Upper lobe of left lung (tissue), 4 donors: ENCODE data around the gene TBC1D24.

Experiments
- EP300 ChIP-seq, 4 donors: sonication (generic); formaldehyde crosslinking; IDR thresholded peaks; one replicate each; pipeline ENCODE4 v1.5.1; 2017; ENCODE audit warnings: antibody characterized with exemption in 4 of 4, control low read depth in 2 of 4
- POLR2A ChIP-seq, 4 donors: fragments of 450-650 bp; IDR thresholded peaks; one replicate each; pipeline ENCODE4 v1.5.1; 2016 to 2017; ENCODE audit warnings: antibody characterized with exemption in 4 of 4, mild to moderate bottlenecking in 2 of 4
- POLR2AphosphoS5 ChIP-seq, 2 donors: sonication (generic); formaldehyde crosslinking; IDR thresholded peaks; one replicate each; pipeline ENCODE4 v1.5.1; 2017; ENCODE audit warnings: antibody characterized with exemption in 2 of 2
- TF ChIP-seq, protein P1 (sequence below), 6 experiments: fragments of 450-650 bp in 4 of 6; fragments of 200-600 bp in 2 of 6; sonication (generic) in 2 of 6; IDR thresholded peaks; one replicate each; pipeline ENCODE4 v1.5.1; 2016 to 2019; ENCODE audit warnings: antibody characterized with exemption in 6 of 6

DNA sequence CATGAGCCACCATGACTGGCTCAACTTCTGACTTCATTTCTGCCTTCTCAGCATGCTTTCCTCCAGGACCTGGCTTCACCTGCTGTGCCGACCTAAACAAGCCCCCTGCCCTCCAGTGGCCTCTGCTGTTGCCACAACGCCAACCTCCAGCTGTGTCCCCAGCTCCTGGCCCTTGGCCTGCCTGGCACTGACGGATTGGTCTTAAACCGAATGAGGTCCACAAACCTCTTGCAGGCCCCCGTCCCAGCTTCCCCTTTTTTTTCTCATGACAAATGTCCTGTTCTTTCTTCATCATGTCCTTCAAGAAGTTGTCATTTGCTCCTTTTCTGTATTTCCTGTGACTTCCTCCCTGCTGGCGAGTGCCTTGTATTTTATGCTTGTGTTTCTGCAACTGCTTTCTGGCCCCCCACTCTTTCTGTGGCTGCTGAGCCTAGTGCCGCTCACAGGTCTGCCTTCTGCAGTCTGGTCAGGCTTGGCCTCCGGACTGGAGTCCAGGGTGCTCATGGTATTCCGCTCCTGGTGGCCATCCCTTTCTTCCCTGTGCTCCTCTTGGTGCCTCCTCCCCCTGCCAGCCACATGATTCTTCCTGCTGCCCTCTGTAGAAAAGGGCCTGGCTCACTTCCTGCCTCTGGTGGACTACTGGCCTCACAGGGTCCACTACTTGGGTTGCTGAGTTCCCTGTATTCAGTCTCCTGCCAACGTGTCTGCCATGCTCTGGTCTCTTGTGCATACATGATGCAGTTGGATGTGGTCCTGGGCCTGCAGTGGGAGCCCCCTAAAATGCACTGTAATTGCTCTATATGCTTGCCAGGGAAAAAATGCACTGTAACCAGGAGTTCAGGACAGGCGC lies 41.7 kb downstream of the TBC1D24 start:
- TF ChIP-seq, protein P1, sequence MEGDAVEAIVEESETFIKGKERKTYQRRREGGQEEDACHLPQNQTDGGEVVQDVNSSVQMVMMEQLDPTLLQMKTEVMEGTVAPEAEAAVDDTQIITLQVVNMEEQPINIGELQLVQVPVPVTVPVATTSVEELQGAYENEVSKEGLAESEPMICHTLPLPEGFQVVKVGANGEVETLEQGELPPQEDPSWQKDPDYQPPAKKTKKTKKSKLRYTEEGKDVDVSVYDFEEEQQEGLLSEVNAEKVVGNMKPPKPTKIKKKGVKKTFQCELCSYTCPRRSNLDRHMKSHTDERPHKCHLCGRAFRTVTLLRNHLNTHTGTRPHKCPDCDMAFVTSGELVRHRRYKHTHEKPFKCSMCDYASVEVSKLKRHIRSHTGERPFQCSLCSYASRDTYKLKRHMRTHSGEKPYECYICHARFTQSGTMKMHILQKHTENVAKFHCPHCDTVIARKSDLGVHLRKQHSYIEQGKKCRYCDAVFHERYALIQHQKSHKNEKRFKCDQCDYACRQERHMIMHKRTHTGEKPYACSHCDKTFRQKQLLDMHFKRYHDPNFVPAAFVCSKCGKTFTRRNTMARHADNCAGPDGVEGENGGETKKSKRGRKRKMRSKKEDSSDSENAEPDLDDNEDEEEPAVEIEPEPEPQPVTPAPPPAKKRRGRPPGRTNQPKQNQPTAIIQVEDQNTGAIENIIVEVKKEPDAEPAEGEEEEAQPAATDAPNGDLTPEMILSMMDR (IDR thresholded peaks at IDR 0.05) = peak in 1 of 6 experiments; percentile 6
- TF ChIP-seq POLR2A (IDR thresholded peaks at IDR 0.05) = peak in 2 of 4 donors; percentile 19 to 52
- no peak for TF ChIP-seq POLR2AphosphoS5 (IDR thresholded peaks at IDR 0.05)
- TF ChIP-seq EP300 (IDR thresholded peaks at IDR 0.05) = no peak
